ENCODE results near the gene SLC6A18.

- TF ChIP-seq CTCF (IDR thresholded peaks at IDR 0.05; ENCODE audit: low read depth, low read length, poor library complexity, severe bottlenecking) (no peak), EZH2phosphoT487 (IDR thresholded peaks at IDR 0.05; ENCODE audit: borderline replicate concordance, low read length) (no peak)
These were observed 2.4 kb upstream of the SLC6A18 start for GRCh38 chr5:1222621-1223277.
